ENCODE measurements around the gene GEMIN8.

GEMIN8 gene

GRCh38 chrX:14029425-14030173 lies at the start of gene GEMIN8:
Gene GEMIN8 (minus strand): TSS chrX:14029892. CDS start chrX:14021478, 8,414 bp downstream.
- peak; percentile 61 to 74 (median 66) for DNase-seq

GRCh38 chrX:14076639-14077038 lies 46.9 kb upstream of the GEMIN8 start:
- no peak for DNase-seq

- no peak for DNase-seq
Observed at GRCh38 chrX:14073556-14073955, 43.9 kb upstream of the GEMIN8 start.

GRCh38 chrX:14073071-14073470 lies 43.4 kb upstream of the GEMIN8 start:
- DNase-seq = no peak

- DNase-seq = no peak
Observed at GRCh38 chrX:14065800-14066199, 36.1 kb upstream of the GEMIN8 start.

- no peak for DNase-seq
Observed at GRCh38 chrX:14064626-14065432, 35.1 kb upstream of the GEMIN8 start.

GRCh38 chrX:14062524-14062923 lies 32.8 kb upstream of the GEMIN8 start:
- DNase-seq = no peak

- no peak for DNase-seq
Observed at GRCh38 chrX:14056206-14056605, 26.5 kb upstream of the GEMIN8 start.

GRCh38 chrX:14051416-14051815 lies 21.7 kb upstream of the GEMIN8 start:
- no peak for DNase-seq

GRCh38 chrX:14050709-14051108 lies 21.0 kb upstream of the GEMIN8 start:
- no peak for DNase-seq

GRCh38 chrX:14043209-14043608 lies 13.5 kb upstream of the GEMIN8 start:
- no peak for DNase-seq

GRCh38 chrX:14039344-14039743 lies 9.7 kb upstream of the GEMIN8 start:
- peak; percentile 9 to 35 (median 28) for DNase-seq

- DNase-seq = no peak
Observed at GRCh38 chrX:14038375-14039085, 8.8 kb upstream of the GEMIN8 start.

GRCh38 chrX:14032406-14032805 lies 2.7 kb upstream of the GEMIN8 start:
- peak; percentile 1 to 10 (median 8) for DNase-seq

- no peak for DNase-seq
Observed at GRCh38 chrX:14030174-14030530, 460 bp upstream of the GEMIN8 start.

- DNase-seq = no peak
Observed at GRCh38 chrX:14029039-14029424, 660 bp downstream of the GEMIN8 start.

- no peak for DNase-seq
Observed at GRCh38 chrX:14028473-14028872, 1.2 kb downstream of the GEMIN8 start.

- DNase-seq = no peak
Observed at GRCh38 chrX:14027511-14028019, 2.1 kb downstream of the GEMIN8 start.

GRCh38 chrX:14027036-14027435 lies 2.7 kb downstream of the GEMIN8 start:
- DNase-seq = no peak

- DNase-seq = no peak
Observed at GRCh38 chrX:14026121-14026520, 3.6 kb downstream of the GEMIN8 start.

- DNase-seq = no peak
Observed at GRCh38 chrX:14022019-14022418, 7.7 kb downstream of the GEMIN8 start.

GRCh38 chrX:14017399-14017798 lies 12.3 kb downstream of the GEMIN8 start:
- no peak for DNase-seq

GRCh38 chrX:14015941-14016340 lies 13.8 kb downstream of the GEMIN8 start:
- DNase-seq = no peak
